HG03095 (cell line): ENCODE data around the gene RBM38.

Experiments
- ATAC-seq: cut with Tn5 transposase; IDR thresholded peaks from one replicate; pipeline ENCODE4 v1.9.1; 2021; ENCODE audit warnings: moderate library complexity; ENCODE audit not compliant: unreplicated experiment

The RBM38 gene

GRCh38 chr20:57433657-57434389 lies 42.6 kb downstream of the RBM38 start:
- no peak for ATAC-seq

GRCh38 chr20:57434390-57434700 lies 43.1 kb downstream of the RBM38 start:
- no peak for ATAC-seq

- no peak for ATAC-seq
Measured at GRCh38 chr20:57435105-57435497, 43.9 kb downstream of the RBM38 start.

- no peak for ATAC-seq
Measured at GRCh38 chr20:57435498-57436222, 44.5 kb downstream of the RBM38 start.

- no peak for ATAC-seq
Measured at GRCh38 chr20:57436223-57436545, 45.0 kb downstream of the RBM38 start.

GRCh38 chr20:57437267-57437666 lies 46.1 kb downstream of the RBM38 start:
- no peak for ATAC-seq

- ATAC-seq = no peak
Measured at GRCh38 chr20:57437672-57438330, 46.6 kb downstream of the RBM38 start.

GRCh38 chr20:57438552-57438951 lies 47.4 kb downstream of the RBM38 start:
- ATAC-seq = no peak

- ATAC-seq = no peak
Measured at GRCh38 chr20:57439432-57439831, 48.2 kb downstream of the RBM38 start.

- ATAC-seq = no peak
Measured at GRCh38 chr20:57439993-57440392, 48.8 kb downstream of the RBM38 start.

- ATAC-seq = no peak
Measured at GRCh38 chr20:57440678-57441509, 49.7 kb downstream of the RBM38 start.

- no peak for ATAC-seq
Measured at GRCh38 chr20:57441510-57442154, 50.4 kb downstream of the RBM38 start.

- ATAC-seq = no peak
Measured at GRCh38 chr20:57442158-57442887, 51.1 kb downstream of the RBM38 start.

GRCh38 chr20:57442888-57443239 lies 51.7 kb downstream of the RBM38 start:
- no peak for ATAC-seq

- no peak for ATAC-seq
Measured at GRCh38 chr20:57443349-57444265, 52.4 kb downstream of the RBM38 start.

GRCh38 chr20:57444394-57445048 lies 53.3 kb downstream of the RBM38 start:
- ATAC-seq = no peak

- ATAC-seq = no peak
Measured at GRCh38 chr20:57445298-57445697, 54.1 kb downstream of the RBM38 start.

- ATAC-seq = no peak
Measured at GRCh38 chr20:57445774-57446173, 54.6 kb downstream of the RBM38 start.
